ENCODE data around the gene C11orf52. TPM values are rescaled to one million over a fixed set of nuclear protein-coding genes. Genes with fewer than 3 reads are reported as not detected.

C11orf52 gene
- polyA plus RNA-seq, 2 of the 4 experiments (the other 2 are of a cell fraction) = 0.08 to 0.13 TPM

GRCh38 chr11:111969344-111969743 is 50.6 kb downstream of the C11orf52 start:
- no peak for FAIRE-seq

DNA sequence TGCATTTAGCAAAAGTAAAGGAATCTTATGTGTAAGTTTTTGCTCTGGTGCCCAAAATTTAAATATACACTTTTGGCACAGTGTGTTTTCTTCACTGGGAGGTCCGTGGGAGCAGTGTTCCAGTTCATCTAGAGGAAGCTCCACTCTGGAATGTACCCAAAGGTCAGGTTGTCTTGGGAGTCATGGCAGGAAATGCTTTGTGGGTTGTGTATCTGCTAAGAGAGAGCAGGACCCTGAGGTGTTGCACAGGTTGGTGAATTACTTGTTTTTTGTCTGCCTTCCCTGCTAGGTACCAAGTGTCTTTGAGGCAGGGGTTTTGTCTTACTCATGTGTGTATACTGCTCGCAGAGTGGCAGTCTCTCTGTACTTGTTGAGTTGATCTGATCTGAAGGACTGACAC is 55.7 kb downstream of the C11orf52 start:
- no peak for FAIRE-seq
- no peak overlapping the region for H3K27ac ChIP-seq
- 77% methylated on average over 2 of the region's 2 CpGs for WGBS (ENCODE audit: missing lambda C conversion rate)
- ChIA-PET POLR2A (no interaction called here), CTCF (interaction anchor here (1.2 to 1.9 kb wide), 5 partner anchors 8 to 96 kb away, joined by 3 to 10 read pairs (median 4); no protein-coding TSS in a partner anchor)
- DNase-seq (ENCODE audit: low read depth in 1 of 2, low spot score in 1 of 2) = no peak
- H3K4me3 ChIP-seq = no peak overlapping the region
- TF ChIP-seq RNF2 (IDR thresholded peaks at IDR 0.05; ENCODE audit: borderline replicate concordance, low read depth) = no peak
- TF ChIP-seq ATOH8 (CRISPR knock-in tag; IDR thresholded peaks at IDR 0.05; ENCODE audit: low read depth) = no peak
- TF ChIP-seq CBX8 (IDR thresholded peaks at IDR 0.05) = no peak
- no peak for TF ChIP-seq CEBPB (IDR thresholded peaks at IDR 0.05)
- no peak for TF ChIP-seq BCL3 (IDR thresholded peaks at IDR 0.05)
- TF ChIP-seq RFX5 (IDR thresholded peaks at IDR 0.05) = no peak
- H3K9me3 ChIP-seq = no peaks in the 10 kb centered on the region
- ATAC-seq = no peak
- no peaks in the 10 kb centered on the region for H3K4me1 ChIP-seq
- H3K4me2 ChIP-seq = no peak overlapping the region

More at GRCh38 chr11:111969344-111969743, 50.6 kb downstream of the C11orf52 start:
- Histone ChIP-seq H3K4me1 (no peaks in the 10 kb centered on the region), H3K27ac (no peak overlapping the region), H3K9me3 (no peaks in the 10 kb centered on the region), H3K4me2 (no peak overlapping the region), H3K4me3 (no peak overlapping the region)
- 96% methylated on average over 3 of the region's 3 CpGs for WGBS (ENCODE audit: missing lambda C conversion rate)
- ChIA-PET CTCF (no interaction called here), POLR2A (no interaction called here)
- ATAC-seq (no peak), DNase-seq (ENCODE audit: low read depth in 1 of 2, low spot score in 1 of 2) (no peak)
- TF ChIP-seq HES2 (IDR thresholded peaks at IDR 0.05) (no peak), MAX (IDR thresholded peaks at IDR 0.05) (no peak), TFCP2L1 (CRISPR knock-in tag; IDR thresholded peaks at IDR 0.05) (no peak), HOXA7 (CRISPR knock-in tag; IDR thresholded peaks at IDR 0.05) (no peak), HOXB5 (CRISPR knock-in tag; IDR thresholded peaks at IDR 0.05) (no peak), RCOR1 (IDR thresholded peaks at IDR 0.05; ENCODE audit: low read depth, low read length) (no peak), E2F6 (IDR thresholded peaks at IDR 0.05; ENCODE audit: borderline replicate concordance, low read depth) (no peak), RFX5 (IDR thresholded peaks at IDR 0.05) (no peak), JUNB (IDR thresholded peaks at IDR 0.05) (no peak), MAZ (IDR thresholded peaks at IDR 0.05; ENCODE audit: borderline replicate concordance, low read depth, low read length) (no peak), GATA3 (IDR thresholded peaks at IDR 0.05; ENCODE audit: borderline replicate concordance) (no peak), POLR2A (IDR thresholded peaks at IDR 0.05; ENCODE audit: low read length) (no peak), ZSCAN20 (CRISPR knock-in tag; IDR thresholded peaks at IDR 0.05) (no peak), NR3C1 (IDR thresholded peaks at IDR 0.05) (no peak)

GRCh38 chr11:111975076-111975806 is 56.5 kb downstream of the C11orf52 start:
- no peak overlapping the region for H3K4me3 ChIP-seq
- ChIA-PET CTCF (interaction anchor here (1.5 to 1.9 kb wide), 3 partner anchors 20 to 97 kb away, joined by 4 read pairs; no protein-coding TSS in a partner anchor), POLR2A (no interaction called here)
- H3K4me2 ChIP-seq = no peak overlapping the region
- H3K4me1 ChIP-seq = no peaks in the 10 kb centered on the region
- no peak for TF ChIP-seq CHD4 (IDR thresholded peaks at IDR 0.05; ENCODE audit: borderline replicate concordance)
- no peak for TF ChIP-seq HOXB13 (CRISPR knock-in tag; IDR thresholded peaks at IDR 0.05; ENCODE audit: low read depth)
- no peak for TF ChIP-seq FOSB (CRISPR knock-in tag; IDR thresholded peaks at IDR 0.05)
- TF ChIP-seq HOXB5 (CRISPR knock-in tag; IDR thresholded peaks at IDR 0.05) = no peak
- FAIRE-seq (no peak), DNase-seq (ENCODE audit: low read depth in 1 of 2, low spot score in 1 of 2) (peak in 1 of 2 experiments; percentile 4), ATAC-seq (peak; percentile 73 to 74; a peak in 4 of 6 replicates)
- 89% methylated on average over 2 of the region's 2 CpGs for WGBS (ENCODE audit: missing lambda C conversion rate)
- H3K27ac ChIP-seq = no peak overlapping the region
- H3K9me3 ChIP-seq = no peaks in the 10 kb centered on the region
